ENCODE data around the gene TAC3. TPM values are rescaled to one million over a fixed set of nuclear protein-coding genes. Genes with fewer than 3 reads are reported as not detected.

TAC3 gene
- total and polyA plus RNA-seq, 7 donors: 0.66 to 4.5 (median 4.0) TPM; not detected in 3

DNA sequence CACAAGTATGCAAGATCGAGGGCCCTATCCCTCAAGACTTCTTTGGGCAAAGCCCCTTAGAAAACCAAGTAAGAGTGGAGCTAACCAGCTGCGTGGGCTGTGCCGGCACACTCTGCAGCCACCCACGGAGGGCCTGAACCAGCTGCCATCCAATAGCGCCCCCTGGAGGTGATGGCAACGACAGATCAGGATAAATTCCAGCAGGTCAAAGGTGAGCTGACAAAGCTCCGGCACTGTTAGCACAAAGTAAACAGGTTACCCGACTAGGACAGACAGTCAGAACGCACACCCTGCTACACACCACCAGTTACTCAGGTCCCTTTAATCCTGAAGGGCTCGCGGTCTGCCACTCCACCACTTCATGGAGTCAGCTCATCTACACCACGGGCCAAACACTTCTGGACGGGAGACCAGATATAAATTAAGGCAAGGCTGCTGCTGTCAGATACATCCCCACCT is 14.9 kb downstream of the TAC3 start:
- TF ChIP-seq, protein P1, sequence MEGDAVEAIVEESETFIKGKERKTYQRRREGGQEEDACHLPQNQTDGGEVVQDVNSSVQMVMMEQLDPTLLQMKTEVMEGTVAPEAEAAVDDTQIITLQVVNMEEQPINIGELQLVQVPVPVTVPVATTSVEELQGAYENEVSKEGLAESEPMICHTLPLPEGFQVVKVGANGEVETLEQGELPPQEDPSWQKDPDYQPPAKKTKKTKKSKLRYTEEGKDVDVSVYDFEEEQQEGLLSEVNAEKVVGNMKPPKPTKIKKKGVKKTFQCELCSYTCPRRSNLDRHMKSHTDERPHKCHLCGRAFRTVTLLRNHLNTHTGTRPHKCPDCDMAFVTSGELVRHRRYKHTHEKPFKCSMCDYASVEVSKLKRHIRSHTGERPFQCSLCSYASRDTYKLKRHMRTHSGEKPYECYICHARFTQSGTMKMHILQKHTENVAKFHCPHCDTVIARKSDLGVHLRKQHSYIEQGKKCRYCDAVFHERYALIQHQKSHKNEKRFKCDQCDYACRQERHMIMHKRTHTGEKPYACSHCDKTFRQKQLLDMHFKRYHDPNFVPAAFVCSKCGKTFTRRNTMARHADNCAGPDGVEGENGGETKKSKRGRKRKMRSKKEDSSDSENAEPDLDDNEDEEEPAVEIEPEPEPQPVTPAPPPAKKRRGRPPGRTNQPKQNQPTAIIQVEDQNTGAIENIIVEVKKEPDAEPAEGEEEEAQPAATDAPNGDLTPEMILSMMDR (IDR thresholded peaks at IDR 0.05): peak; percentile 17 to 57 (median 53)
- TF ChIP-seq EP300 (IDR thresholded peaks at IDR 0.05): no peak
- Histone ChIP-seq H3K27me3 (no peaks in the 10 kb centered on the region), H3K9me3 (no peaks in the 10 kb centered on the region), H3K27ac (no peak overlapping the region), H3K4me3 (no peak overlapping the region), H3K36me3 (peaks cover 20 to 64% (median 26%) of the 10 kb centered on the region in 4 donors), H3K4me1 (peaks cover 0 to 33% (median 21%) of the 10 kb centered on the region in 4 donors)
- intact Hi-C loops (cut with DNase I): loop anchor here (10.0 kb wide), 1 partner anchor 357 kb away; the partner anchor contains the start of gene ATP5F1B
- 16 to 40% methylated on average over 13 of the region's 13 CpGs for WGBS, 2 donors
- DNase-seq: peak; percentile 77

DNA sequence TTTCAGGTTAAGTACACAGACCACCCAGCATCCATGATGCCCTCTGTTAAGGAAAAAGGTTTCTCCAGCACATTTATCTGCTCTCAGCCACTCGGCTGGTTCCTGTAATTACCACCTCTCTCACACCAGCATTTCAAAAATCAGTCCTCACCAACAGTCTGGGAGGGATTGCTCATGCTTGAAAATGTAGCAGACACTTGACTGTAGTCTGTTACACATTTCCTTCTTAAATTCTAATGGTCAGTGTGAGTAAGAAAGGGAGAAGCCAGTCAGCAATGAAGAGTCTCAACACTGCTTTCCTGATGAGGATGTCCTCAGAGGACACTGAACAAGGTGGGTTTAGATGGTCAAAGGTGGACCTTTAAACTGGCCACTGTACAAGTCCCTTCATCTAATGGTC is 15.9 kb downstream of the TAC3 start:
- TF ChIP-seq POLR2AphosphoS5 (IDR thresholded peaks at IDR 0.05) (no peak), EP300 (IDR thresholded peaks at IDR 0.05) (no peak), POLR2A (IDR thresholded peaks at IDR 0.05) (no peak)
- TF ChIP-seq, protein P1 (IDR thresholded peaks at IDR 0.05): no peak
- peak; percentile 9 for DNase-seq
- H3K27ac ChIP-seq: no peak overlapping the region
- no peaks in the 10 kb centered on the region for H3K27me3 ChIP-seq
- WGBS, 2 donors: 78 to 79% methylated on average over 1 of the region's 1 CpG
- no peaks in the 10 kb centered on the region for H3K9me3 ChIP-seq
- H3K4me3 ChIP-seq: no peak overlapping the region
- peaks cover 21 to 69% (median 26%) of the 10 kb centered on the region in 4 donors for H3K36me3 ChIP-seq
- H3K4me1 ChIP-seq: peaks cover 0 to 30% (median 17%) of the 10 kb centered on the region in 4 donors
- intact Hi-C loops (cut with DNase I): loop anchor here (10.0 kb wide), 1 partner anchor 356 kb away; the partner anchor contains the start of gene ATP5F1B

DNA sequence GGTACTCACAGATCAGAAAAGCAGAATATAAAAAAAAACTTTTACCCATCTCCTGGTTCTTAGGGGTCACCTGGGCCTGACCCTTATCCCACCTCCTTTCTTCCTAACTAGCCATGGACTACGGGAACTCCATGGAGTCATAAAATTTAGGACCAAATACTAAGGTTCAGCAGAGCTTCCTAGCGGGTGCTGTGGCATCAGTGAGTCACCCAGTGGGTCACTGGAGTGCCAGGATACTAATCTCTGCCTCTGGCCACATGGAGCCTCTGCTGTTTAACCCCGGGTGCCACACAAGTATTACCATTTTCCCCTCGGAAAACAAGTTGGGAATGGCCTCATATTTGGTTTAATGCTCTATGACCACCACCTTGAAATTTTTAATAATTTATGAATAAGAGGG is 16.9 kb downstream of the TAC3 start:
- WGBS, 2 donors: 86 to 91% methylated on average over 4 of the region's 4 CpGs
- DNase-seq: no peak
- H3K9me3 ChIP-seq: no peaks in the 10 kb centered on the region
- TF ChIP-seq EP300 (IDR thresholded peaks at IDR 0.05): no peak
- TF ChIP-seq, protein P1 (IDR thresholded peaks at IDR 0.05): no peak
- TF ChIP-seq POLR2A (IDR thresholded peaks at IDR 0.05): no peak
- TF ChIP-seq POLR2AphosphoS5 (IDR thresholded peaks at IDR 0.05): no peak
- intact Hi-C loops (cut with DNase I): no loop called here
- H3K27ac ChIP-seq: no peak overlapping the region
- H3K36me3 ChIP-seq: peaks cover 23 to 71% (median 25%) of the 10 kb centered on the region in 4 donors
- H3K4me3 ChIP-seq: no peak overlapping the region
- H3K27me3 ChIP-seq: no peaks in the 10 kb centered on the region
- H3K4me1 ChIP-seq: peaks cover 0 to 21% (median 9%) of the 10 kb centered on the region in 4 donors

DNA sequence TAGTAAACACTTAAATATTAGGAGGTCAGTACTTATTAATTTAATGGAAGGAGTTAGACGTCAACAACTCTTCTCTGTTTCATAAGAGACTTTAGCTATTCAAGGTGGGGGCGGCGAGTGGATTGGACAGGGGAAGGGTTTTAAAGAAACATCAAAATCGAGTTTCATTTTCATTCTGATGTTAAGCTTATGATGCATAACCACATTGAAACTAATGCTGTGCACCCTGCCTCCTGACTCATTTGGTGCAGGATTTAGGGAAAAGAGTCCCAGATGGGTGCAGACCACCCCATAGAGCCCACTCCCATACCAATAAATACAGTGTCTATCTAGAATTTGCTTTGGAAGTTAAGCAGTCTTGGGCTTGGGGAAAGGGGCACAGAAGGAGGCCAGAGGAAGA is 17.3 kb downstream of the TAC3 start:
- WGBS, 2 donors: 66 to 73% methylated on average over 4 of the region's 4 CpGs
- no peaks in the 10 kb centered on the region for H3K9me3 ChIP-seq
- TF ChIP-seq, protein P1 (IDR thresholded peaks at IDR 0.05): no peak
- no peak for TF ChIP-seq POLR2AphosphoS5 (IDR thresholded peaks at IDR 0.05)
- no peak for TF ChIP-seq POLR2A (IDR thresholded peaks at IDR 0.05)
- TF ChIP-seq EP300 (IDR thresholded peaks at IDR 0.05): no peak
- peaks cover 19 to 66% (median 22%) of the 10 kb centered on the region in 4 donors for H3K36me3 ChIP-seq
- H3K27me3 ChIP-seq: no peaks in the 10 kb centered on the region
- peaks cover 0 to 21% (median 9%) of the 10 kb centered on the region in 4 donors for H3K4me1 ChIP-seq
- intact Hi-C loops (cut with DNase I): no loop called here
- H3K4me3 ChIP-seq: no peak overlapping the region
- no peak overlapping the region for H3K27ac ChIP-seq
- DNase-seq: no peak

DNA sequence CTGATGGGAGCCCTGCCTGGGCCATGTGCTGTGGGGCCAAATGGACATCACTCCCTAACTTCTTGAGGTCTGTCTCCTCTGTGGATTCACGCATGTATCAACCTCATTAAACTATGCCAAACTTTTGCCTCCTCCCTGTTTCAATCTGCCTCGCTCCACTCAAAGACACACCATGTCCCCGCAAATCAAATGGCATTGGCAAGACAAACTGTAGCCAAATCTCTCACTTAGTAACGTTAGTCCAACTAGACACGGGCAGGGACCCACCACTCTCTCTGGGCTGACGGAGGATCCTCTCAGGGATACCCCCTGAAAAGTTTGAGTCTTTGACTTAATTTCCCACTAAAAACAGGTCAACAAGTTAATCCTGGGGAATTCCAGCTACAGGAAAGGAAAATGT is 18.0 kb downstream of the TAC3 start:
- intact Hi-C loops (cut with DNase I): no loop called here
- WGBS, 2 donors: 93 to 95% methylated on average over 6 of the region's 6 CpGs
- Histone ChIP-seq H3K36me3 (peaks cover 12 to 60% (median 15%) of the 10 kb centered on the region in 4 donors), H3K27ac (no peak overlapping the region), H3K4me1 (peaks cover 0 to 21% (median 9%) of the 10 kb centered on the region in 4 donors), H3K27me3 (no peaks in the 10 kb centered on the region), H3K4me3 (no peak overlapping the region), H3K9me3 (no peaks in the 10 kb centered on the region)
- TF ChIP-seq POLR2AphosphoS5 (IDR thresholded peaks at IDR 0.05): no peak
- TF ChIP-seq EP300 (IDR thresholded peaks at IDR 0.05): no peak
- no peak for TF ChIP-seq POLR2A (IDR thresholded peaks at IDR 0.05)
- TF ChIP-seq, protein P1 (IDR thresholded peaks at IDR 0.05): no peak
- DNase-seq: no peak

Data from sigmoid colon (tissue), 7 donors.